ENCODE results near the gene LEMD2. TPM values are rescaled to one million over a fixed set of nuclear protein-coding genes. Genes with fewer than 3 reads are reported as not detected.

Gene LEMD2
- total RNA-seq, 1 experiment from 2014 or later: 91.8 TPM

DNA sequence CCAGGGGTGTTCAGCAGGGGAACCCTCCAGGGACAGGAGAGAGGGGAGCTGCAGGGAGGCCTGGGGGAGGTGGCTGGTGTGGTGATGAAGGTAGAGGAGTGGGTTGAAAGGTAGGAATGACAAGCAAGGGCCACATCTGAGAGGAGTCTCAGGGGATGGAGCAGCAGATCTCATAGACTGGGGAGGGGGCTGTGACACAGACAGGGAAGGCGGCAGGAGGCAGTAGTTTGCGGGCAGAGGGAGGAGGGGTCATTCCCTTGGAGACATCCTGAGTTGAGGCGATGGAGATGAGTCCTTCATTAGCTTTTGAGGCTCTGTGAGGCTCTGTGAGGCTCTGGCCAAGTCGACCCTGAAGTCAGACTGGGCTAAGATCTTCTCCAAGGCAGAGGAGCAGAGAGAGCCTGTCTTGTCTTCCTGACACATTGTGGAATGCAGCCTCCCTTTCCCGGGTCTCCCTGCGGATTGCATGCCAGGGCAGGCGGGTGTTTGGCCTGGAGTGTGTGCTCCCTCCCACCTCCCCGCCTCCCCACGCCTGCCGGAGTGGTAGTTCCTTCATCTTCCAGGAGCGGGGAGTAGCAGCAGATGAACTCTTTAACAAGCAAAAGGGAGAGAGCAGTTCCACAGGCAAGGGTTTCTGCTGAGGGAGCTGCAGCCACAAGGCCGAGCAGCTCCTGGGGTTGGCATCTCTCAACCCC, 49.2 kb upstream of the LEMD2 start:
- Histone ChIP-seq H3K27me3 (ENCODE audit: insufficient read depth, low read length) (no peaks in the 10 kb centered on the region), H3K4me2 (ENCODE audit: insufficient read depth, insufficient read length, low read length) (no peak overlapping the region), H2AK5ac (ENCODE audit: insufficient read length, low read length) (no peak overlapping the region), H3K79me1 (ENCODE audit: insufficient read depth, low read depth, low read length, poor library complexity, severe bottlenecking) (no peaks in the 10 kb centered on the region), H3K9ac (ENCODE audit: extremely low read depth, insufficient read length, low read length) (no peak overlapping the region), H3K14ac (ENCODE audit: insufficient read depth, low read length) (no peak overlapping the region; the same call in 1 of the 2 replicates), H4K8ac (replicated peaks; ENCODE audit: insufficient read length, low read depth, low read length) (no peak overlapping the region), H3K56ac (ENCODE audit: insufficient read length, low read depth, low read length) (no peak overlapping the region), H2BK5ac (ENCODE audit: insufficient read length, low read length) (no peak overlapping the region), H4K5ac (ENCODE audit: insufficient read length, low read depth, low read length) (no peak overlapping the region), H3K9me3 (ENCODE audit: control insufficient read depth, low read depth, low read length) (no peaks in the 10 kb centered on the region), H2BK120ac (ENCODE audit: low read depth, low read length, poor library complexity, severe bottlenecking) (no peak overlapping the region), H2AFZ (ENCODE audit: low read length) (no peak overlapping the region), H4K91ac (ENCODE audit: insufficient read length, low read depth, low read length) (no peak overlapping the region), H2BK12ac (ENCODE audit: insufficient read length, low read depth, low read length) (no peak overlapping the region), H3K27ac (ENCODE audit: insufficient read length, low read depth, low read length) (no peak overlapping the region), H2BK20ac (ENCODE audit: low read depth, low read length, poor library complexity, severe bottlenecking) (no peak overlapping the region), H3K23ac (ENCODE audit: insufficient read length, low read depth, low read length) (no peak overlapping the region), H3K4me1 (ENCODE audit: insufficient read depth, low read length) (no peaks in the 10 kb centered on the region; the same call in 1 of the 2 replicates), H2BK15ac (ENCODE audit: low read depth, low read length) (no peak overlapping the region), H3K18ac (ENCODE audit: insufficient read length, low read depth, low read length) (no peak overlapping the region), H3K79me2 (ENCODE audit: insufficient read depth, low read length) (no peaks in the 10 kb centered on the region), H3K23me2 (ENCODE audit: insufficient read length, low read depth, low read length, poor library complexity, severe bottlenecking) (no peaks in the 10 kb centered on the region), H4K20me1 (ENCODE audit: control insufficient read depth, insufficient read depth, insufficient read length) (no peaks in the 10 kb centered on the region), H3K4ac (ENCODE audit: low read depth, low read length) (no peak overlapping the region), H3T11ph (ENCODE audit: low read length) (no peak overlapping the region)
- Mint-ChIP-seq H3K4me3 (peak overlapping the region in 1 of 2 experiments; percentile 31; a peak in 1 of 5 replicates), H3K27ac (peak overlapping the region in 1 of 3 experiments; percentile 16; a peak in 2 of 7 replicates), H3K36me3 (ENCODE audit: insufficient read depth in 1 of 3, low read depth in 3 of 3) (peaks cover 7 to 19% (median 10%) of the 10 kb centered on the region in 3 experiments), H3K4me1 (peaks cover 29 to 32% of the 10 kb centered on the region in 2 experiments), H3K27me3 (ENCODE audit: low read depth) (peaks cover 13% of the 10 kb centered on the region), H3K9me3 (peaks cover 17 to 18% of the 10 kb centered on the region in 2 experiments)
- TF ChIP-seq, protein P1, sequence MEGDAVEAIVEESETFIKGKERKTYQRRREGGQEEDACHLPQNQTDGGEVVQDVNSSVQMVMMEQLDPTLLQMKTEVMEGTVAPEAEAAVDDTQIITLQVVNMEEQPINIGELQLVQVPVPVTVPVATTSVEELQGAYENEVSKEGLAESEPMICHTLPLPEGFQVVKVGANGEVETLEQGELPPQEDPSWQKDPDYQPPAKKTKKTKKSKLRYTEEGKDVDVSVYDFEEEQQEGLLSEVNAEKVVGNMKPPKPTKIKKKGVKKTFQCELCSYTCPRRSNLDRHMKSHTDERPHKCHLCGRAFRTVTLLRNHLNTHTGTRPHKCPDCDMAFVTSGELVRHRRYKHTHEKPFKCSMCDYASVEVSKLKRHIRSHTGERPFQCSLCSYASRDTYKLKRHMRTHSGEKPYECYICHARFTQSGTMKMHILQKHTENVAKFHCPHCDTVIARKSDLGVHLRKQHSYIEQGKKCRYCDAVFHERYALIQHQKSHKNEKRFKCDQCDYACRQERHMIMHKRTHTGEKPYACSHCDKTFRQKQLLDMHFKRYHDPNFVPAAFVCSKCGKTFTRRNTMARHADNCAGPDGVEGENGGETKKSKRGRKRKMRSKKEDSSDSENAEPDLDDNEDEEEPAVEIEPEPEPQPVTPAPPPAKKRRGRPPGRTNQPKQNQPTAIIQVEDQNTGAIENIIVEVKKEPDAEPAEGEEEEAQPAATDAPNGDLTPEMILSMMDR (conservative IDR thresholded peaks at IDR 0.05): no peak
- no peak for DNase-seq
- no CpG with 5 or more reads among the region's 12 CpGs for WGBS (ENCODE audit: extremely low coverage, insufficient read length, low lambda C conversion rate)
